Skeletal muscle tissue (tissue), 4 donors: ENCODE results near the gene HOXA10. TPM values are rescaled to one million over a fixed set of nuclear protein-coding genes. Genes with fewer than 3 reads are reported as not detected.

Source experiments
- H3K27ac ChIP-seq: one replicate; pipeline ENCODE4 v1.7.0; 2013; ENCODE audit warnings: mild to moderate bottlenecking, low read depth, low read length, inconsistent platforms
- H3K27me3 ChIP-seq, 3 donors: one replicate each; pipeline ENCODE4 v1.7.0; 2013; ENCODE audit warnings: low read length in 3 of 3; ENCODE audit not compliant: control insufficient read depth in 3 of 3, insufficient read depth in 3 of 3
- H3K36me3 ChIP-seq, 3 donors: one replicate each; pipeline ENCODE4 v1.7.0; 2013; ENCODE audit warnings: low read length in 3 of 3; ENCODE audit not compliant: control insufficient read depth in 3 of 3, insufficient read depth in 3 of 3
- H3K4me1 ChIP-seq, 3 donors: one replicate each; pipeline ENCODE4 v1.7.0; 2013; ENCODE audit warnings: low read length in 3 of 3, mild to moderate bottlenecking in 3 of 3; ENCODE audit not compliant: control insufficient read depth in 3 of 3, insufficient read depth in 3 of 3
- H3K4me3 ChIP-seq, 3 donors: one replicate each; pipeline ENCODE4 v1.7.0; 2013; ENCODE audit warnings: low read length in 3 of 3
- H3K9ac ChIP-seq, 3 donors: one replicate each; pipeline ENCODE4 v1.7.0; 2013; ENCODE audit warnings: low read length in 3 of 3, mild to moderate bottlenecking in 3 of 3, moderate library complexity in 2 of 3, low read depth in 1 of 3
- H3K9me3 ChIP-seq, 3 donors: one replicate each; pipeline ENCODE4 v1.7.0; 2013; ENCODE audit warnings: low read length in 3 of 3; ENCODE audit not compliant: control insufficient read depth in 3 of 3
- total RNA-seq: library from RNA; depleted of rRNA; stranded (reverse); fragments of >200 nt; gene quantifications from one replicate; pipeline ENCODE4 v1.2.3, GENCODE V29; 2014
- donor health status: Osteomylitis.

The HOXA10 gene
- total RNA-seq, 1 donor from 2014 or later, result 13.6 TPM

GRCh38 chr7:27130540-27131389, 43.4 kb downstream of the HOXA10 start, which contains the start of gene HOXA4:
TSS of gene HOXA4 (minus strand) at chr7:27130757. CDS start at chr7:27130733, 24 bp downstream.
- Histone ChIP-seq H3K27me3 (no peaks in the 10 kb centered on the region), H3K4me1 (peaks cover 45 to 69% (median 68%) of the 10 kb centered on the region in 3 donors), H3K9ac (peak within 1 kb of the TSS; percentile 83 to 90 (median 84))

DNA sequence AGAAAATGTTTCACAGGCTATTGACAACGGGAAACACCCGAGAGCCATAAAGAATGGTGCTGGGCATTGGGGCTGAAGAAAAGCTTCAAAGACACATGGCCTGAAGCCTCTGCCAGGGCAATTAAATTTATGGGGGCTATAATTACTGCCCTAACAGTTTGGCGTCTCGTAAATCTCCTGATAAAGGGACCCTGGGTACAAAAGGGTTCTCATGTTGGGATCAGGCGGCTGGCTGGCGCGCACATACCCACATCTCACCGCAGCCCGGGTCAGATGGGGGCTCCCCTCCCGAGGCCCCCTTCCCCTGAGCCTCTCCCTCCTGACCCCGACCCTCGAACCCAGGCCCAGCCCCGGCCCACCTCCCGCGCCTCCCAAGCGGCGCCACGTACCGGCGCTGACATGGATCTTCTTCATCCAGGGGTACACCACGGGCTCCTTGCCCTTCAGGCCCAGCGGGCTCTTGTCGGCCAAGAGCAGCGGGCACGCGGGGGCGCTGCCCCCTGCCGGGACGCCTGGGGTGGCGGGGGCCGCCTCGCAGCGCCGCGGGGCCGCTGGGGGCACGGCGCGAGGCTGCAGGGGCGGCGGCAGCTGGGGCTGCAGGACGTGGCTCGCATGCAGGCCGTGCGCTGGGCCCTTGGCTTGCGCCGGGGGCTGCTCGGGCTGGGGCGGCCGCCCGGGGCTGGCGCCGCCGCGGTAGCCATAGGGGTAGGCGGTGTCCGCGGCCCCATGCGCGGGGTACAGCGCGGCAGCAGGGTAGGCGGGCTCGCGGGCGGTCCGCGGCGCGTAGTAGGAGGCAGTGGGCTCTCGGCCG, 44.2 kb downstream of the HOXA10 start:
- H3K4me3 ChIP-seq, result peak overlapping the region; percentile 76 to 91 (median 87)
- peak overlapping the region; percentile 74 for H3K27ac ChIP-seq
- peaks cover 0 to 4% (median 2%) of the 10 kb centered on the region in 3 donors for H3K36me3 ChIP-seq
- no peaks in the 10 kb centered on the region for H3K27me3 ChIP-seq
- H3K9me3 ChIP-seq, result no peaks in the 10 kb centered on the region
- H3K4me1 ChIP-seq, result peaks cover 51 to 69% (median 68%) of the 10 kb centered on the region in 3 donors
- peak overlapping the region; percentile 75 to 90 (median 83) for H3K9ac ChIP-seq

More at GRCh38 chr7:27130540-27131389, 43.4 kb downstream of the HOXA10 start, which contains the start of gene HOXA4:
- Histone ChIP-seq H3K27ac (peak within 1 kb of the TSS; percentile 74), H3K4me3 (peak within 1 kb of the TSS; percentile 84 to 91 (median 87)), H3K9me3 (no peaks in the 10 kb centered on the region), H3K36me3 (peaks cover 0 to 4% (median 0%) of the 10 kb centered on the region in 3 donors)

GRCh38 chr7:27128776-27129728, 45.1 kb downstream of the HOXA10 start:
- H3K4me3 ChIP-seq, result peak overlapping the region; percentile 69 to 91 (median 87)
- peak overlapping the region; percentile 75 to 90 (median 83) for H3K9ac ChIP-seq
- H3K9me3 ChIP-seq, result no peaks in the 10 kb centered on the region
- peak overlapping the region; percentile 74 for H3K27ac ChIP-seq
- no peaks in the 10 kb centered on the region for H3K27me3 ChIP-seq
- peaks cover 0 to 4% (median 3%) of the 10 kb centered on the region in 3 donors for H3K36me3 ChIP-seq
- peaks cover 43 to 61% (median 60%) of the 10 kb centered on the region in 3 donors for H3K4me1 ChIP-seq

- Histone ChIP-seq H3K4me1 (peaks cover 39 to 51% (median 50%) of the 10 kb centered on the region in 3 donors), H3K9me3 (no peaks in the 10 kb centered on the region), H3K36me3 (peaks cover 0 to 4% (median 3%) of the 10 kb centered on the region in 3 donors), H3K9ac (no peak overlapping the region), H3K27me3 (no peaks in the 10 kb centered on the region), H3K27ac (peak overlapping the region; percentile 3), H3K4me3 (peak overlapping the region in 1 of 3 donors; percentile 6)
Observed at GRCh38 chr7:27128034-27128433, 46.1 kb downstream of the HOXA10 start.

DNA sequence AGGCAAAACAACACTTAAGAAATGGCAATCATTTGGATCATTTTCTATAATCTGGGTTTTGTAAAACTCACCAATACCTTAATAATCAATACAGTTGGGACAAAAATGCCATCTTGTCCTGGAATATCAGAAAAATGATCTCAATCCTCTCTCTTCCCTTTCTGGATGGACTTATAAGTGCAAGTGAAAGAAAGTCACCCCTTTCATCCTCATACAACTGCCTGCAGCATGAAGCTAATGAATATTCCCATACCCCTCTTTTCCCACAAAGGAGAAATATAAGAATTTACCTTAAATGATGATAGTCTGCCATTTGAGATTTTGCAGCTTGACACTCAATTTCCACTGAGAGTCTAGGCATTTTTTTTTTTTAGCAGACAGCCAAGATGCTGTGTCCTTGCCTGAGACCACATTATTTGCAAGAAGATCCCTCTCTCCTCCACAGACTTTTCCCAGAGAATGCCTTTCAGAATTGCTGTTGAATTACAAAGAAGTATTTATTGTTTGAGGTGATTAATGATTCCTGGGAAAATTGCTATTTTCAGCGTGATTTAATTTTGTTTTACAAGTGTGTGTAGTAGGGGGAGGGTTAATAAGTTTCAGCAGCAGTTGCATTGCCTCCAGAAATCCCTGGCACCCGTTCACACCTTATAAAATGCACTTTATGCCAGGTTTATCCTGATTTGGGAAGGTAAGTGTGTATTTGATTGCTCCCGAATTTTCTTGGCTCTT, 47.4 kb downstream of the HOXA10 start:
- Histone ChIP-seq H3K9ac (no peak overlapping the region), H3K9me3 (no peaks in the 10 kb centered on the region), H3K27ac (no peak overlapping the region), H3K4me1 (peaks cover 39 to 50% (median 49%) of the 10 kb centered on the region in 3 donors), H3K4me3 (no peak overlapping the region), H3K27me3 (no peaks in the 10 kb centered on the region), H3K36me3 (peaks cover 0 to 6% (median 5%) of the 10 kb centered on the region in 3 donors)

DNA sequence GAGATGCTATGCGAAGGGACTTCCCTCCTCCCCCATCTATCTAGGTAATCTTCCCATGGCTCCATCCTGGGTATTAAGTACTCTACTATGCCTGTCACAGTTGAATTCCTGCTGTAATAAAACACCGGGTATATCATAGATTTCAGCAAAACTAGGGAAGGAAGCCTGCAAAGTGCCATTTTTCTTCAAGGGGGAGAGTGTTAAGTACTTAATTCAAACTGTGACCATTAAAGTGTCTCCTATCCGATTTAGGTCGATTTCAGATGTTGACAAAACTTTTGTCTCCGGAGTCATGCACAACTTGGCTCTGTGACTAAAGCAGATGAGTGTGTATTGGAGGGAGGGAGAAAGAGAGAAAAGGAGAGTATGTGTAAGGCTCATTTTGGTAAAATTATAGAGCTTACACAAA, 48.1 kb downstream of the HOXA10 start:
- Histone ChIP-seq H3K27me3 (no peaks in the 10 kb centered on the region), H3K36me3 (peaks cover 0 to 7% (median 5%) of the 10 kb centered on the region in 3 donors), H3K4me1 (peaks cover 35 to 52% (median 46%) of the 10 kb centered on the region in 3 donors), H3K27ac (no peak overlapping the region), H3K4me3 (no peak overlapping the region), H3K9me3 (no peaks in the 10 kb centered on the region), H3K9ac (no peak overlapping the region)

DNA sequence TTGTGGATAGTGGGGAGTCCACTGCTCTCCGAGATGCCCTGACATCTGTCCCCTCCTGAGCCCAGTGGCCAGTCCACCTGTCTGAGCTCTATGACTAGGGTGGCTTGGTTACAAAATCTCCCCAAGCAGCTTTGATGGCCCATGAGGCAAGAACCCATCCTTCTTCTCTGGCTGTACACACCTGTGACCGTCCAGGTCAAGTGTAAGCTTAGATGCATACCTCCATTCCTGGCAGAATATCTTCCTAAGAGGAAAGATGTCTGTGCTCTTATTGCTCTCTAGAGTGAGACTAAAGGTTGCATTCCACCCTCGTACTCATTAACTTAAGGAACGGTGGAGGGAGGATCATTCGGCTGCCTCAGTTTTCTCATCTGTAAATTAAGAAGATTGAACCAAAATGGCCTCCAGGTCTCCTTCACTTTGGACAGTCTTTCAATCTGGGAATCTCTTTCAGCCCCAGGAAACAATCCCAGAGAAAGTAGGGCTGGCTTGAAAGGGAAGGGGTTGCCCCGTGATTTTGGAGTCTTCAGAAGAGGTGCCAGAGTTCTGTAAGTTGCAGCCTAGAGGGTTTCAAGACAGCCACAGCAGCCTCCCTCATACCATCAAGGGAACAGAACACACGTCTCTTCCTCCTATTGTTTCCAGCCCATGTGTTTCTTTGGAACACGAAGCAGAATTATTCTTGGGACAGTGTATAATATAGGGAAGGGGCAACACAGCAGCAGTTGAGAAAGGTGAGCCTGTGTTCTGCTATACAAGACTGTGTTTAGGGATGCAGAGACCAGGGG, 49.0 kb downstream of the HOXA10 start:
- Histone ChIP-seq H3K9ac (no peak overlapping the region), H3K4me1 (peaks cover 41 to 59% (median 53%) of the 10 kb centered on the region in 3 donors), H3K36me3 (peaks cover 0 to 7% (median 5%) of the 10 kb centered on the region in 3 donors), H3K27me3 (no peaks in the 10 kb centered on the region), H3K4me3 (no peak overlapping the region), H3K27ac (no peak overlapping the region), H3K9me3 (no peaks in the 10 kb centered on the region)

DNA sequence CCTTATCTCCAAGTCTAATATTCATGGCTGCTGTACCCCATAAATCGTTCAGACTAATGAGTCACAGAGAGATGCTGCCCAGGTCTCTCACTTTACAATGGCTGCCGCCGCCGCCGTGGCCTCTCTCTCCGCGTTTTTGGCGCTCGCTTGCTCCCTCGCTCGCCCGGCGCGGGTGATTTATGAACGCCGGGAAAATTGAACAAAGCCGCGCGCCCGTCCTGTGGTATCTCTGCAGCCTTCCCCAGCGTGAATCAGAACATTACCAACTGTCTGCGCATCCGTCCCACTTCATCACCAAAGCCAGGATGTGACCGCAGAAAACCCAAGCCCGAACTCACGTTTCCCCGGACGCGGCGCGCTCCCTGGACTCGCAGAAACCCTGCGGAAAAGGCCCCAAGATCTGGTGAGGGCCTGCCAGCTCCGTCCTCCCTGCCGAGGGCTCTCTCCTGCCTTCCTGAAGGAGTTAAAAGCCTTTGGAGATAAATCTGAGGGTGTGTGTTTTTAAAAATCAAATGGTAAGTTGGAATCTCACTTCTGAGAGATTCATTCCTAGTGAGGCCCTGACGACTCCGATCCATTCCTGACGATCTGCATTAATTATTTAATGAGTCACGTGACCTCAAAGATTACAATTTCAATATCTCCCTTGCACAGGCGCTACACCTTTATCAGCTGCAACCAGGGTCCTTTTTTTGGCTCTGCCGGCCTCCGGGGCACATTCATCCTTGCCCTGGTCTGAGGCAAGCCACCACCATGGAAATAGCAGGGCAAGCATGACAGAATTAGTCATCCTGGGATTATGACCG, 49.8 kb downstream of the HOXA10 start:
- Histone ChIP-seq H3K4me1 (peaks cover 35 to 58% (median 53%) of the 10 kb centered on the region in 3 donors), H3K9me3 (no peaks in the 10 kb centered on the region), H3K27me3 (no peaks in the 10 kb centered on the region), H3K9ac (no peak overlapping the region), H3K27ac (no peak overlapping the region), H3K36me3 (peaks cover 0 to 7% (median 5%) of the 10 kb centered on the region in 3 donors), H3K4me3 (no peak overlapping the region)
